Measurements from ENCODE around the gene PIF1.

Gene PIF1

GRCh38 chr15:64825431-64826294 is at the start of gene PIF1:
Gene PIF1 (minus strand): TSS chr15:64825647. CDS start chr15:64824335, 1,312 bp downstream.
- H3K4me3 ChIP-seq (ENCODE audit: low read length): peak within 1 kb of the TSS; percentile 61
- peaks cover 4% of the 10 kb centered on the region for H3K27me3 ChIP-seq (ENCODE audit: control insufficient read depth, insufficient read depth, low read length)
- H3K9ac ChIP-seq (ENCODE audit: low read length): peak within 1 kb of the TSS; percentile 42
- no peaks in the 10 kb centered on the region for H3K9me3 ChIP-seq (ENCODE audit: control insufficient read depth, low read length)
- peaks cover 11% of the 10 kb centered on the region for H3K4me1 ChIP-seq (ENCODE audit: control insufficient read depth, insufficient read depth, low read length)
- H3K36me3 ChIP-seq (ENCODE audit: control insufficient read depth, insufficient read depth, low read length): no peaks in the 10 kb centered on the region

- H3K36me3 ChIP-seq (ENCODE audit: control insufficient read depth, insufficient read depth, low read length): no peaks in the 10 kb centered on the region
- no peaks in the 10 kb centered on the region for H3K27me3 ChIP-seq (ENCODE audit: control insufficient read depth, insufficient read depth, low read length)
- H3K4me1 ChIP-seq (ENCODE audit: control insufficient read depth, insufficient read depth, low read length): no peaks in the 10 kb centered on the region
- H3K9me3 ChIP-seq (ENCODE audit: control insufficient read depth, low read length): no peaks in the 10 kb centered on the region
- no peak overlapping the region for H3K9ac ChIP-seq (ENCODE audit: low read length)
- no peak overlapping the region for H3K4me3 ChIP-seq (ENCODE audit: low read length)
Measured at GRCh38 chr15:64870353-64870752, 44.9 kb upstream of the PIF1 start.

- H3K36me3 ChIP-seq (ENCODE audit: control insufficient read depth, insufficient read depth, low read length): no peaks in the 10 kb centered on the region
- H3K9me3 ChIP-seq (ENCODE audit: control insufficient read depth, low read length): no peaks in the 10 kb centered on the region
- no peak overlapping the region for H3K4me3 ChIP-seq (ENCODE audit: low read length)
- no peak overlapping the region for H3K9ac ChIP-seq (ENCODE audit: low read length)
- H3K4me1 ChIP-seq (ENCODE audit: control insufficient read depth, insufficient read depth, low read length): no peaks in the 10 kb centered on the region
- no peaks in the 10 kb centered on the region for H3K27me3 ChIP-seq (ENCODE audit: control insufficient read depth, insufficient read depth, low read length)
Measured at GRCh38 chr15:64869501-64869900, 44.1 kb upstream of the PIF1 start.

GRCh38 chr15:64865998-64866520 is 40.6 kb upstream of the PIF1 start:
- Histone ChIP-seq H3K36me3 (ENCODE audit: control insufficient read depth, insufficient read depth, low read length) (no peaks in the 10 kb centered on the region), H3K27me3 (ENCODE audit: control insufficient read depth, insufficient read depth, low read length) (no peaks in the 10 kb centered on the region), H3K9me3 (ENCODE audit: control insufficient read depth, low read length) (no peaks in the 10 kb centered on the region), H3K9ac (ENCODE audit: low read length) (peak overlapping the region; percentile 3), H3K4me1 (ENCODE audit: control insufficient read depth, insufficient read depth, low read length) (no peaks in the 10 kb centered on the region), H3K4me3 (ENCODE audit: low read length) (no peak overlapping the region)

GRCh38 chr15:64865126-64865997 is 39.9 kb upstream of the PIF1 start:
- Histone ChIP-seq H3K9me3 (ENCODE audit: control insufficient read depth, low read length) (no peaks in the 10 kb centered on the region), H3K36me3 (ENCODE audit: control insufficient read depth, insufficient read depth, low read length) (no peaks in the 10 kb centered on the region), H3K9ac (ENCODE audit: low read length) (peak overlapping the region; percentile 3), H3K4me1 (ENCODE audit: control insufficient read depth, insufficient read depth, low read length) (no peaks in the 10 kb centered on the region), H3K27me3 (ENCODE audit: control insufficient read depth, insufficient read depth, low read length) (no peaks in the 10 kb centered on the region), H3K4me3 (ENCODE audit: low read length) (no peak overlapping the region)

GRCh38 chr15:64864068-64864467 is 38.6 kb upstream of the PIF1 start:
- no peak overlapping the region for H3K9ac ChIP-seq (ENCODE audit: low read length)

GRCh38 chr15:64862408-64862807 is 37.0 kb upstream of the PIF1 start:
- no peak overlapping the region for H3K4me3 ChIP-seq (ENCODE audit: low read length)
- no peaks in the 10 kb centered on the region for H3K36me3 ChIP-seq (ENCODE audit: control insufficient read depth, insufficient read depth, low read length)
- no peaks in the 10 kb centered on the region for H3K9me3 ChIP-seq (ENCODE audit: control insufficient read depth, low read length)
- H3K4me1 ChIP-seq (ENCODE audit: control insufficient read depth, insufficient read depth, low read length): peaks cover 9% of the 10 kb centered on the region
- H3K27me3 ChIP-seq (ENCODE audit: control insufficient read depth, insufficient read depth, low read length): no peaks in the 10 kb centered on the region
- H3K9ac ChIP-seq (ENCODE audit: low read length): no peak overlapping the region

More at GRCh38 chr15:64864068-64864467, 38.6 kb upstream of the PIF1 start:
- Histone ChIP-seq H3K4me3 (ENCODE audit: low read length) (no peak overlapping the region), H3K4me1 (ENCODE audit: control insufficient read depth, insufficient read depth, low read length) (no peaks in the 10 kb centered on the region), H3K36me3 (ENCODE audit: control insufficient read depth, insufficient read depth, low read length) (no peaks in the 10 kb centered on the region), H3K9me3 (ENCODE audit: control insufficient read depth, low read length) (no peaks in the 10 kb centered on the region), H3K27me3 (ENCODE audit: control insufficient read depth, insufficient read depth, low read length) (no peaks in the 10 kb centered on the region)

GRCh38 chr15:64861960-64862359 is 36.5 kb upstream of the PIF1 start:
- peaks cover 14% of the 10 kb centered on the region for H3K4me1 ChIP-seq (ENCODE audit: control insufficient read depth, insufficient read depth, low read length)
- no peak overlapping the region for H3K9ac ChIP-seq (ENCODE audit: low read length)
- no peaks in the 10 kb centered on the region for H3K27me3 ChIP-seq (ENCODE audit: control insufficient read depth, insufficient read depth, low read length)
- no peaks in the 10 kb centered on the region for H3K36me3 ChIP-seq (ENCODE audit: control insufficient read depth, insufficient read depth, low read length)
- no peaks in the 10 kb centered on the region for H3K9me3 ChIP-seq (ENCODE audit: control insufficient read depth, low read length)
- no peak overlapping the region for H3K4me3 ChIP-seq (ENCODE audit: low read length)

- peaks cover 20% of the 10 kb centered on the region for H3K4me1 ChIP-seq (ENCODE audit: control insufficient read depth, insufficient read depth, low read length)
- H3K9ac ChIP-seq (ENCODE audit: low read length): no peak overlapping the region
- H3K4me3 ChIP-seq (ENCODE audit: low read length): no peak overlapping the region
- H3K36me3 ChIP-seq (ENCODE audit: control insufficient read depth, insufficient read depth, low read length): no peaks in the 10 kb centered on the region
- no peaks in the 10 kb centered on the region for H3K27me3 ChIP-seq (ENCODE audit: control insufficient read depth, insufficient read depth, low read length)
- no peaks in the 10 kb centered on the region for H3K9me3 ChIP-seq (ENCODE audit: control insufficient read depth, low read length)
Measured at GRCh38 chr15:64861331-64861730, 35.9 kb upstream of the PIF1 start.

GRCh38 chr15:64859226-64859625 is 33.8 kb upstream of the PIF1 start:
- H3K9ac ChIP-seq (ENCODE audit: low read length): no peak overlapping the region
- H3K36me3 ChIP-seq (ENCODE audit: control insufficient read depth, insufficient read depth, low read length): no peaks in the 10 kb centered on the region
- H3K4me1 ChIP-seq (ENCODE audit: control insufficient read depth, insufficient read depth, low read length): peaks cover 36% of the 10 kb centered on the region
- H3K27me3 ChIP-seq (ENCODE audit: control insufficient read depth, insufficient read depth, low read length): no peaks in the 10 kb centered on the region
- no peaks in the 10 kb centered on the region for H3K9me3 ChIP-seq (ENCODE audit: control insufficient read depth, low read length)
- no peak overlapping the region for H3K4me3 ChIP-seq (ENCODE audit: low read length)

GRCh38 chr15:64858021-64858575 is 32.7 kb upstream of the PIF1 start:
- Histone ChIP-seq H3K27me3 (ENCODE audit: control insufficient read depth, insufficient read depth, low read length) (no peaks in the 10 kb centered on the region), H3K9ac (ENCODE audit: low read length) (no peak overlapping the region), H3K36me3 (ENCODE audit: control insufficient read depth, insufficient read depth, low read length) (no peaks in the 10 kb centered on the region), H3K4me1 (ENCODE audit: control insufficient read depth, insufficient read depth, low read length) (peaks cover 36% of the 10 kb centered on the region), H3K9me3 (ENCODE audit: control insufficient read depth, low read length) (no peaks in the 10 kb centered on the region), H3K4me3 (ENCODE audit: low read length) (no peak overlapping the region)
